Measurements from ENCODE around the gene RPS6KB2. TPM values are rescaled to one million over a fixed set of nuclear protein-coding genes. Genes with fewer than 3 reads are reported as not detected.

The RPS6KB2 gene
- total and polyA plus RNA-seq, 2 donors (not counting 1 experiment from before 2014, with no cell fraction given): 81.8 to 131 TPM

DNA sequence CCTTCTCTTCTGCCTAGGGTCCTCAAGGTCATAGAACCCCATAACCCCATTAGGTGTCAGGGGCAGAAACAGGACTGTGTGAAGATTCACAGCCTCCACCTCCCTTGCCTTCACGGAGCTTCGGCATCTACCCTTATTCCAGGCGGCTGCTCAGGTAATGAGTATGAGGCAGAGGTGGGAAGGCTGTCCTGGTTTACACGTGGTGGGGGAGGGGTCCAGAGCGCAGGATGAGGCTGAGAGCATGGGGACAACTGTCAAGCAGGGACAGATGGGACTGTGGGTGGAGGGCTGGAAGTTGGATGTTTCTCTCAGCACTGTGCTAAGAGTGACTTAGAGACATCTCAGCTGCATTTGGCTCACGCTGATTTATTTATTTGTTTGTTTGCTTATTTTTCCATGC is 40.8 kb upstream of the RPS6KB2 start:
- no CpG with 5 or more reads among the region's 6 CpGs for WGBS (ENCODE audit: insufficient coverage)
- no peak overlapping the region for H2AFZ ChIP-seq (ENCODE audit: insufficient read depth, low read depth, low read length, poor library complexity, severe bottlenecking)

DNA sequence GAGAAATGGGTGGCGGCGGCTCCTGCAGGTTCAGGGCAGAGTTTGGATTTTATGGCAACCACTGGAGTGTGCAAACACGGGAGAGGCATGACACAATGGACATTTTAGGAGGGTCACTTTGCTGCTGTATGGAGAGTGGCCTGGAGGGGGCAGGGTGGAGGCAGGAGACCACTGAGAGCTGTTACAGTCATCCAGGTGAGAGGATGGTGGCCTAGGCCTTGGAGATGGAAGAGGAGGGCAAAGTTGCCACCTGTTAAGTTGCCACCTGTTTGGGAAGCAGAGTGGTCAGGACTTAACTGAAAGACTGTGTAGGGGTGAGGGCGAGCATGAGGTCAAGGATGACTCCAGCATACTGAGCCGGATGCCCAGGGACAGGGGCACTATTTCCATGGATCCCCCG is 38.8 kb upstream of the RPS6KB2 start:
- Histone ChIP-seq H2AFZ (ENCODE audit: insufficient read depth, low read depth, low read length, poor library complexity, severe bottlenecking) (no peak overlapping the region), H3K4me1 (ENCODE audit: control insufficient read depth in 2 of 2, insufficient read depth in 2 of 2, low read length in 2 of 2) (peaks cover 10 to 29% of the 10 kb centered on the region in 2 donors), H3K9me3 (ENCODE audit: control extremely low read depth in 1 of 3, control insufficient read depth in 2 of 3, insufficient read depth in 1 of 3, low read length in 2 of 3) (no peaks in the 10 kb centered on the region), H4K20me1 (ENCODE audit: control insufficient read depth, insufficient read depth, low read length, poor library complexity, severe bottlenecking) (peaks cover 24% of the 10 kb centered on the region), H3K4me2 (replicated peaks; ENCODE audit: low read depth, low read length, poor library complexity, severe bottlenecking) (no peak overlapping the region), H3K9ac (ENCODE audit: low read length) (no peak overlapping the region), H3K4me3 (ENCODE audit: control extremely low read depth in 1 of 5, extremely low read depth in 1 of 5, insufficient read depth in 1 of 5, low read depth in 2 of 5, low read length in 4 of 5) (no peak overlapping the region), H3K27ac (ENCODE audit: low read length in 2 of 2) (no peak overlapping the region), H3K79me2 (ENCODE audit: control insufficient read depth, insufficient read depth, low read length) (peaks cover 38% of the 10 kb centered on the region), H3K27me3 (replicated peaks in 1 of 4; ENCODE audit: control extremely low read depth in 1 of 4, control insufficient read depth in 3 of 4, insufficient read depth in 4 of 4, low read length in 3 of 4) (no peaks in the 10 kb centered on the region), H3K36me3 (replicated peaks in 1 of 2; ENCODE audit: control extremely low read depth in 1 of 2, control insufficient read depth in 1 of 2, extremely low read depth in 1 of 2, insufficient read depth in 2 of 2, low read length in 1 of 2) (no peaks in the 10 kb centered on the region)
- intact Hi-C loops (cut with micrococcal nuclease): loop anchor here (1.0 kb wide), 1 partner anchor 117 kb away; no protein-coding TSS in a partner anchor
- H3K4me3 Mint-ChIP-seq: peak overlapping the region; percentile 71
- WGBS (ENCODE audit: insufficient coverage): 75% methylated on average over 5 of the region's 6 CpGs
- peak; percentile 70 for DNase-seq
- TF ChIP-seq, protein P1, sequence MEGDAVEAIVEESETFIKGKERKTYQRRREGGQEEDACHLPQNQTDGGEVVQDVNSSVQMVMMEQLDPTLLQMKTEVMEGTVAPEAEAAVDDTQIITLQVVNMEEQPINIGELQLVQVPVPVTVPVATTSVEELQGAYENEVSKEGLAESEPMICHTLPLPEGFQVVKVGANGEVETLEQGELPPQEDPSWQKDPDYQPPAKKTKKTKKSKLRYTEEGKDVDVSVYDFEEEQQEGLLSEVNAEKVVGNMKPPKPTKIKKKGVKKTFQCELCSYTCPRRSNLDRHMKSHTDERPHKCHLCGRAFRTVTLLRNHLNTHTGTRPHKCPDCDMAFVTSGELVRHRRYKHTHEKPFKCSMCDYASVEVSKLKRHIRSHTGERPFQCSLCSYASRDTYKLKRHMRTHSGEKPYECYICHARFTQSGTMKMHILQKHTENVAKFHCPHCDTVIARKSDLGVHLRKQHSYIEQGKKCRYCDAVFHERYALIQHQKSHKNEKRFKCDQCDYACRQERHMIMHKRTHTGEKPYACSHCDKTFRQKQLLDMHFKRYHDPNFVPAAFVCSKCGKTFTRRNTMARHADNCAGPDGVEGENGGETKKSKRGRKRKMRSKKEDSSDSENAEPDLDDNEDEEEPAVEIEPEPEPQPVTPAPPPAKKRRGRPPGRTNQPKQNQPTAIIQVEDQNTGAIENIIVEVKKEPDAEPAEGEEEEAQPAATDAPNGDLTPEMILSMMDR (IDR thresholded peaks at IDR 0.05): peak; percentile 70
- TF ChIP-seq EZH2 (IDR thresholded peaks at IDR 0.05; ENCODE audit: borderline replicate concordance, insufficient read depth, low read depth, low read length, poor library complexity, severe bottlenecking): no peak
- POLR2A ChIA-PET: interaction anchor here (0.6 to 1.3 kb wide), 5 partner anchors 12 to 116 kb away, joined by 3 to 5 read pairs (median 5); partner anchors contain the start of genes PITPNM1, PPP1CA and PTPRCAP
- peak overlapping the region; percentile 37 for H3K27ac Mint-ChIP-seq
- H3K9me3 Mint-ChIP-seq (ENCODE audit: insufficient read depth): no peaks in the 10 kb centered on the region
- ATAC-seq (ENCODE audit: low read depth): peak; percentile 38
- peaks cover 33% of the 10 kb centered on the region for H3K4me1 Mint-ChIP-seq
- CTCF ChIA-PET: interaction anchor here (0.7 to 42.2 kb wide), 9 partner anchors 8 to 116 kb away, joined by 3 to 2379 read pairs (median 6); partner anchors contain the start of genes AIP, CLCF1, PITPNM1 and POLD4
- H3K27me3 Mint-ChIP-seq: no peaks in the 10 kb centered on the region

More for the DNA sequence above, 40.8 kb upstream of the RPS6KB2 start:
- Histone ChIP-seq H4K20me1 (ENCODE audit: control insufficient read depth, insufficient read depth, low read length, poor library complexity, severe bottlenecking) (peaks cover 19% of the 10 kb centered on the region), H3K4me1 (ENCODE audit: control insufficient read depth in 2 of 2, insufficient read depth in 2 of 2, low read length in 2 of 2) (peaks cover 8 to 28% of the 10 kb centered on the region in 2 donors), H3K27me3 (replicated peaks in 1 of 4; ENCODE audit: control extremely low read depth in 1 of 4, control insufficient read depth in 3 of 4, insufficient read depth in 4 of 4, low read length in 3 of 4) (no peaks in the 10 kb centered on the region), H3K36me3 (replicated peaks in 1 of 2; ENCODE audit: control extremely low read depth in 1 of 2, control insufficient read depth in 1 of 2, extremely low read depth in 1 of 2, insufficient read depth in 2 of 2, low read length in 1 of 2) (no peaks in the 10 kb centered on the region), H3K9ac (ENCODE audit: low read length) (no peak overlapping the region), H3K4me2 (replicated peaks; ENCODE audit: low read depth, low read length, poor library complexity, severe bottlenecking) (no peak overlapping the region), H3K27ac (ENCODE audit: low read length in 2 of 2) (no peak overlapping the region), H3K79me2 (ENCODE audit: control insufficient read depth, insufficient read depth, low read length) (peaks cover 35% of the 10 kb centered on the region), H3K9me3 (ENCODE audit: control extremely low read depth in 1 of 3, control insufficient read depth in 2 of 3, insufficient read depth in 1 of 3, low read length in 2 of 3) (no peaks in the 10 kb centered on the region), H3K4me3 (ENCODE audit: control extremely low read depth in 1 of 5, extremely low read depth in 1 of 5, insufficient read depth in 1 of 5, low read depth in 2 of 5, low read length in 4 of 5) (no peak overlapping the region)
- TF ChIP-seq, protein P1 (IDR thresholded peaks at IDR 0.05): no peak
- TF ChIP-seq EZH2 (IDR thresholded peaks at IDR 0.05; ENCODE audit: borderline replicate concordance, insufficient read depth, low read depth, low read length, poor library complexity, severe bottlenecking): no peak
- no peak overlapping the region for H3K27ac Mint-ChIP-seq
- H3K9me3 Mint-ChIP-seq (ENCODE audit: insufficient read depth): no peaks in the 10 kb centered on the region
- ChIA-PET POLR2A (interaction anchor here (1.5 kb wide), 1 partner anchor 34 kb away, joined by 5 read pairs; the partner anchor contains the start of gene POLD4), CTCF (interaction anchor here (0.5 to 42.2 kb wide), 10 partner anchors 9 to 313 kb away, joined by 3 to 2379 read pairs (median 3); partner anchors contain the start of genes CLCF1, GRK2, POLD4 and PPP1CA)
- no peak overlapping the region for H3K4me3 Mint-ChIP-seq
- intact Hi-C loops (cut with micrococcal nuclease): no loop called here
- DNase-seq (no peak), ATAC-seq (ENCODE audit: low read depth) (no peak)
- peaks cover 24% of the 10 kb centered on the region for H3K4me1 Mint-ChIP-seq
- H3K27me3 Mint-ChIP-seq: no peaks in the 10 kb centered on the region
